ENCODE results near the gene BTLA. TPM values are rescaled to one million over a fixed set of nuclear protein-coding genes. Genes with fewer than 3 reads are reported as not detected.

BTLA gene
- total RNA-seq (2022; extraction: Qiagen RNA extraction; ENCODE audit: low read depth), result 0.05 TPM in 1 of 5 replicates, not detected in the others

GRCh38 chr3:112498914-112499711 lies at the start of gene BTLA:
BTLA (minus strand) TSS chr3:112499472; CDS start chr3:112499358, 114 bp downstream.

Other genes starting within 250 kb of the BTLA start
- gene SLC9C1, start 205.3 kb downstream of the BTLA start, total RNA-seq (2022; extraction: Qiagen RNA extraction; ENCODE audit: low read depth), result not detected in 5 replicates
- not detected in 5 replicates for gene CD200, start 166.3 kb downstream of the BTLA start, total RNA-seq (2022; extraction: Qiagen RNA extraction; ENCODE audit: low read depth)
- gene ATG3, start 62.5 kb upstream of the BTLA start, total RNA-seq (2022; extraction: Qiagen RNA extraction; ENCODE audit: low read depth), result 43.5 to 56.0 TPM (median 47.5 TPM) in 5 replicates
- 6.4 to 18.7 TPM (median 15.7 TPM) in 5 replicates for gene SLC35A5, start 62.6 kb upstream of the BTLA start, total RNA-seq (2022; extraction: Qiagen RNA extraction; ENCODE audit: low read depth)
- gene CCDC80, start 141.7 kb upstream of the BTLA start, total RNA-seq (2022; extraction: Qiagen RNA extraction; ENCODE audit: low read depth), result 36.9 to 74.9 TPM (median 55.3 TPM) in 5 replicates